Heart right ventricle (tissue), 16 donors: ENCODE measurements around the gene PXN. TPM values are rescaled to one million over a fixed set of nuclear protein-coding genes. Genes with fewer than 3 reads are reported as not detected.
A peak's percentile ranks its signal among the peaks of the same experiment; 100 is the strongest.

Source experiments
- ATAC-seq, 8 donors: fragments of 200-7000 bp; cut with Tn5 transposase; one replicate each; pipeline ENCODE4 v1.9.1; 2020; ENCODE audit warnings: mild to moderate bottlenecking in 8 of 8, moderate library complexity in 8 of 8, moderate number of reproducible peaks in 1 of 8
- DNase-seq, 2 donors: peaks; one replicate each; pipeline ENCODE4 v3.0.0-alpha.2; 2020
- H3K27ac ChIP-seq, 10 donors: fragments of 200-600 bp; sonication (generic) in 2 of 10; one replicate each; pipeline versions ENCODE4 v1.5.0 to v1.8.0; 2020 to 2022; ENCODE audit warnings: mild to moderate bottlenecking in 3 of 10
- H3K27me3 ChIP-seq, 7 donors: fragments of 200-600 bp; one replicate each; pipeline ENCODE4 v1.8.0; 2021 to 2022; ENCODE audit warnings: mild to moderate bottlenecking in 2 of 7
- H3K36me3 ChIP-seq, 9 donors: fragments of 200-600 bp; sonication (generic) in 1 of 9; one replicate each; pipeline versions ENCODE4 v1.5.0 to v1.8.0; 2020 to 2022; ENCODE audit warnings: mild to moderate bottlenecking in 2 of 9
- H3K4me1 ChIP-seq, 9 donors: fragments of 200-600 bp; sonication (generic) in 1 of 9; one replicate each; pipeline versions ENCODE4 v1.5.0 to v1.8.0; 2020 to 2022; ENCODE audit warnings: mild to moderate bottlenecking in 4 of 9
- H3K4me3 ChIP-seq, 10 donors: fragments of 200-600 bp; sonication (generic) in 2 of 10; one replicate each; pipeline versions ENCODE4 v1.5.0 to v1.8.0; 2020 to 2022; ENCODE audit warnings: mild to moderate bottlenecking in 7 of 10, moderate library complexity in 2 of 10
- H3K9me3 ChIP-seq, 11 donors: fragments of 200-600 bp in 10 of 11; sonication (generic) in 2 of 11; one replicate each; pipeline versions ENCODE4 v1.5.0 to v1.8.0; 2013 to 2022; ENCODE audit warnings: mild to moderate bottlenecking in 2 of 11, control low read depth in 1 of 11, moderate library complexity in 1 of 11
- CTCF ChIP-seq, 9 donors: fragments of 200-600 bp; sonication (generic) in 2 of 9; IDR thresholded peaks; one replicate each; pipeline versions ENCODE4 v1.5.0 to v1.8.0; 2021 to 2022; ENCODE audit warnings: antibody characterized with exemption in 9 of 9, mild to moderate bottlenecking in 5 of 9, moderate library complexity in 1 of 9
- WGBS, 2 donors: extraction: QIAGEN DNeasy Blood & Tissue Kit; methylation state at CpG; one replicate each; pipeline ENCODE4 v1.1.7; 2013; ENCODE audit warnings: inconsistent platforms in 1 of 2; 5-methylcytosine and 5-hydroxymethylcytosine counted together
- intact Hi-C, 10 donors: fragments of 100-400 bp; cut with DNase I; formaldehyde crosslinking; loops; one replicate each; pipeline versions ENCODE4 v1.11.1 to v1.14.2; 2022
- polyA plus RNA-seq, 2 donors: library from polyadenylated mRNA; stranded (reverse); fragments of 200-250 nt; gene quantifications; one replicate each; pipeline ENCODE4 v1.2.3, GENCODE V29; 2013
- total RNA-seq, 10 donors: library from RNA; stranded (reverse); fragmentation: NEBNext Ultra II Directional in 3 of 10; extraction: Animal tissue kit (Norgen Biotek cat#: 25700) in 3 of 10; gene quantifications; one replicate each; pipeline versions ENCODE4 v1.2.1 to v1.2.4, GENCODE V29; 2021 to 2023
- donor health status: Arrhythmogenic right ventricular cardiomyopathy.
- donor health status: ischemic (EF 13 %, LVEDD 7.1; RV severe dilation, severe dysfunction).
- donor health status: healthy with polysubstance abuse.
- donor health status: DM: no; HTN: yes; CAD: no.
- donor health status: DM: no; HTN: no; CAD: no.
- donor health status: ischemic (EF 25% LVEDD 6.9; RV normal size, moderate dysfunction).
- donor health status: ischemic (EF 25% LVEDD 5.7; RV mildly dilated, moderate dysfunction).
- donor health status: healthy.
- donor health status: DM: yes; HTN: yes; CAD: no.
- donor health status: Ischemic cardiomyopathy.
- donor health status: ischemic (EF 35%, LVEDD 5.7; RV mildly dilated, moderate dysfunction).
- donor health status: nonischemic (EF 11% LVEDD 7.7; RV severe dilation, severe dysfunction).
- donor health status: DM: yes; HTN: yes; CAD: no.
- donor health status: PGD.
- donor health status: ischemic (EF 29% LVEDD 5.4; RV normal size, mild dysfunction).
- donor health status: nonischemic (EF 23%, LVEDD 6.1; RV moderate dilation, normal function).

PXN gene
- total and polyA plus RNA-seq, 12 donors = 41.2 to 123 (median 63.3) TPM

- WGBS, 2 donors = 29 to 45% methylated on average over 15 of the region's 15 CpGs
- Histone ChIP-seq H3K27ac (peak overlapping the region; percentile 90 to 99 (median 96)), H3K4me1 (peaks cover 31 to 67% (median 54%) of the 10 kb centered on the region in 9 donors), H3K9me3 (no peaks in the 10 kb centered on the region), H3K27me3 (no peaks in the 10 kb centered on the region), H3K36me3 (peaks cover 0 to 4% (median 0%) of the 10 kb centered on the region in 9 donors), H3K4me3 (peak overlapping the region; percentile 84 to 99 (median 94))
- intact Hi-C loops = loop anchor here in 6 of 10 donors (2.0 kb wide), 4 partner anchors 35 to 63 kb away; partner anchors contain the start of gene RPLP0 (in 2 of the 6)
- DNase-seq (peak in 1 of 2 donors; percentile 27), ATAC-seq (peak in 7 of 8 donors; percentile 10 to 40 (median 26))
- no peak for TF ChIP-seq CTCF (IDR thresholded peaks at IDR 0.05)
These were observed 1.2 kb downstream of the PXN start for GRCh38 chr12:120264086-120264903.

GRCh38 chr12:120263748-120264085, 1.8 kb downstream of the PXN start:
- DNase-seq (no peak), ATAC-seq (peak in 1 of 8 donors; percentile 1)
- intact Hi-C loops = loop anchor here in 7 of 10 donors (1.0 to 2.0 kb wide), 5 partner anchors 34 to 63 kb away; partner anchors contain the start of gene RPLP0 (in 2 of the 7)
- Histone ChIP-seq H3K36me3 (peaks cover 0 to 4% (median 0%) of the 10 kb centered on the region in 9 donors), H3K27ac (peak overlapping the region; percentile 90 to 99 (median 96)), H3K9me3 (no peaks in the 10 kb centered on the region), H3K4me1 (peaks cover 37 to 73% (median 60%) of the 10 kb centered on the region in 9 donors), H3K4me3 (peak overlapping the region; percentile 84 to 99 (median 94)), H3K27me3 (no peaks in the 10 kb centered on the region)
- no peak for TF ChIP-seq CTCF (IDR thresholded peaks at IDR 0.05)
- 29 to 36% methylated on average over 5 of the region's 5 CpGs for WGBS, 2 donors

- peak; percentile 49 to 52 for DNase-seq
- intact Hi-C loops = loop anchor here in 1 of 10 donors (1.0 kb wide), 1 partner anchor 34 kb away; no protein-coding TSS in a partner anchor
These were observed 2.4 kb downstream of the PXN start for GRCh38 chr12:120262852-120263747.

More at GRCh38 chr12:120262852-120263747, 2.4 kb downstream of the PXN start:
- Histone ChIP-seq H3K27me3 (no peaks in the 10 kb centered on the region), H3K4me1 (peaks cover 43 to 79% (median 66%) of the 10 kb centered on the region in 9 donors), H3K4me3 (peak overlapping the region; percentile 84 to 99 (median 94)), H3K9me3 (no peaks in the 10 kb centered on the region), H3K36me3 (peaks cover 0 to 4% (median 0%) of the 10 kb centered on the region in 9 donors), H3K27ac (peak overlapping the region; percentile 90 to 99 (median 96))
- peak in 7 of 8 donors; percentile 8 to 56 (median 38) for ATAC-seq
- TF ChIP-seq CTCF (IDR thresholded peaks at IDR 0.05) = no peak
- WGBS, 2 donors = 36 to 58% methylated on average over 15 of the region's 15 CpGs
